ENCODE data around the gene RAB29.
"Not testable (repeated sequence)": the region's sequence is repeated elsewhere in the genome, so short reads cannot be mapped to it uniquely, and the experiment has no call there.

Gene RAB29, protein sequence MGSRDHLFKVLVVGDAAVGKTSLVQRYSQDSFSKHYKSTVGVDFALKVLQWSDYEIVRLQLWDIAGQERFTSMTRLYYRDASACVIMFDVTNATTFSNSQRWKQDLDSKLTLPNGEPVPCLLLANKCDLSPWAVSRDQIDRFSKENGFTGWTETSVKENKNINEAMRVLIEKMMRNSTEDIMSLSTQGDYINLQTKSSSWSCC

GRCh38 chr1:205775015-205775716 lies at the start of gene RAB29:
TSS of gene RAB29 (minus strand) at chr1:205775482. CDS start at chr1:205774956, 526 bp downstream.
- DNase-seq, result peak; percentile 81

DNA sequence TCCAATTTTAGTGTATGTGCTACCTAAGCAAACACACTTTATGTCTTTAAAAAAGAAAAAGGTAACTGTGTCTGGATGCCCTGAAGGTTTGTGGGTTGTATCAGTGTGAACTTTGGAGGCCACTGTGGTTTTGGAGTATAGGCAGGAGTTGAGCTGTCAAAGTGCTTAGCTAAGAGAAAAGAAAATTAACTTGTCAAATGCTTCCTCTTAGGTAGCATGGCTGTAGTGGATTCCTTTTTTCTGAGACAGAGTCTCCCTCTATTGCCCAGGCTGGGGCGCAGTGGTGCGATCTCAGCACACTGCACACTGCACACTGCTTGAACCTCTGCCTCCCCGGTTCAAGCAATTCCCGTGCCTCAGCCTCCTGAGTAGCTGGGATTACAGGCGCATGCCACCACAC lies 48.9 kb upstream of the RAB29 start:
- DNase-seq, result no peak

DNA sequence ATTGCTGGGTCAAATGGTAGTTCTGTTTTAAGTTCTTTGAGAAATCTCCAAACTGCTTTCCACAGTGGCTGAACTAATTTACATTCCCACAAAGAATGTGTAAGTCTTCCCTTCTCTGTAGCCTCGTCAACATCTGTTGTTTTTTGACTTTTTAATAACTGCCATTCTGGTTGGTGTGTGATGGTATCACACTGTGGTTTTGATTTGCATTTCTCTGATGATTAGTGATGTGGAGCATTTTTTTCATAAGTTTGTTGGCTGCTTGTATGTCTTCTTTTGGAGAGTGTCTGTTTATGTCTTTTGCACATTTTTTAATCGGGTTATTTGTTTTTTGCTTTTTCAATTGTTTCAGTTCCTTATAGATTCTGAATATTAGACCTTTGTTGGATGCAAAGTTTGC lies 48.0 kb upstream of the RAB29 start:
- DNase-seq, result not testable (repeated sequence)

DNA sequence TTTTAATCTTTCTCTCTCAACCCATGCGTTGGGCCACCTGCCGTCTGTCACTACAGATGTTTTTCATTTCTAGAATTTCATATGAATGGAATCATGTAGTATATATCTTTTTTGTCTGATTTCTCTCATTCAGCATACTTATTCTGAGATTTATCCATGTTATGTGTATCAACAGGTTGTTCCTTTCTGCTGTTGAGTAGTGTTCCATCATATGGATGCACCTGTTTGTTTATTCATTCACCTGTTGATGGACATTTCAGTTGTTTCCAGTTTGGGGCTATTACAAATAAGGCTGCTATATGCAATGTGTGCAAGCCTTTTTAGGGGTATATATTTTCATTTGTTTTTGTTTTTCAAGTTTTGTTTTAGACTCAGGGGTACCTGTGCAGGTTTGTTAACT lies 47.1 kb upstream of the RAB29 start:
- no peak for DNase-seq

DNA sequence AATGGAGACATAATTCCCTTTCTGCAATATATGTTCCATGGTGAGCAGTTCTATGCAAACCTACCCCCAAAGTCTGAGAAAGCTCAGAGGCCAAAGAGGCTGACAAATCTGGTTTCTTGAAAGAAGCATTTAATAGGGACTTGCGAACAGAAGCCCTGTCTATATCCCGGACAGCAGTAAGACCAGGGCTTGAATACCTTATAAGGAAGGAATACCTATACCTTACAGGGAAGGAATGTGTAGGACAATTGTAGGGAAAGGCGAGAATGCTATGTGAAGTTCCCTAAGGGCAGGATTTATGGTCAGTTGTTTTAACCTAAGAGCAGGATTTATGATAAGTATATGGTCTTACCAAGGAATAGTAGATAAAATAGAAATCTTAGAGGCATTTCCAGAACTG lies 42.7 kb upstream of the RAB29 start:
- DNase-seq, result no peak

GRCh38 chr1:205817364-205817763 lies 42.1 kb upstream of the RAB29 start:
- no peak for DNase-seq

DNA sequence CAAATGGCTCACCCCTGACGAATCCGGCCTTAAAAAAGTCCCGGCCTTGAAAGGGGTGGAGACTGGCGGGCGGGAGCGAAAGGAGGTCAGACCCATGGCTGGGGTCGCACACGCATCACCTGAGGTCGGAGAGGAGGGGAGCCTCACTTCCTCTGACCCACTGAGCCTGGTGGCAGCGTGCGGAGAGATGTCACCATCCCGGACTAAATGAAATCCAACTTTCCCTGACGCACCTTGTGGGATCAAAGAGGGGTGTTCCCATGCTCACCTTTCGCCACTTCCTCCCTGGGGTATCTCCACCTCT lies 38.4 kb upstream of the RAB29 start:
- DNase-seq, result no peak

GRCh38 chr1:205812878-205813754 lies 37.8 kb upstream of the RAB29 start, which contains the start of gene SLC41A1:
TSS of gene SLC41A1 (minus strand) at chr1:205813198. CDS start at chr1:205810441, 2,757 bp downstream.
- peak; percentile 93 for DNase-seq

DNA sequence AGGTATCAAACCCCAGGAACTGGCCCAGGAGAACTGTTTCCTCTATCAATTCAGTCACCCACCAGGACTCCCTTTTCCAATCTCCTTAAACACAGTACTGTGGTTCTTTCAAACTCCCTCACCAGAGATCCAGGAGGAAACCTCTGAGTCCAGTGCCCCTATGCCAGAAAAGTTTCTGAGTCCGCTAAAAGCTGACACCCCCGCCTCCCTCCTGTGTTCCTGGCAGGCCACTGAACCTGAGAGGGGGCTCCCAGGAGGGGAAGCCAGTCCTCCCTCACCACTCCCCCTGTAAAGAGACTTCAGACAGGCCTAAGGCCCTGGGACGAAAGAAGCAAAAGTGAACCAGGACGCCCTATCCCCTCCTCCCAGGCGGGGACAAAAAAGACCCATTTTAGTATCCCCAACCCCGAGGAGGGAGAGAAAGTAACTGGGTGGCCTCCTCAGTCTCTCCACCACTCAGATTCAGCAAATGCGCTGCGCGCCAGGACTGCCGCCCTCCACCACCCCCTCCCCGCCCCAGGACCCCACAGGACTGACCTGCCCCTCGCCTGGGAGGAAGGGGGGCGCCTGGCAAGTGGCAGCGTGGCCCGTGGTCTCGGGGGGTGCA lies 37.1 kb upstream of the RAB29 start:
- DNase-seq, result no peak

GRCh38 chr1:205811660-205812059 lies 36.4 kb upstream of the RAB29 start:
- DNase-seq, result no peak

GRCh38 chr1:205810448-205811157 lies 35.3 kb upstream of the RAB29 start:
- no peak for DNase-seq

DNA sequence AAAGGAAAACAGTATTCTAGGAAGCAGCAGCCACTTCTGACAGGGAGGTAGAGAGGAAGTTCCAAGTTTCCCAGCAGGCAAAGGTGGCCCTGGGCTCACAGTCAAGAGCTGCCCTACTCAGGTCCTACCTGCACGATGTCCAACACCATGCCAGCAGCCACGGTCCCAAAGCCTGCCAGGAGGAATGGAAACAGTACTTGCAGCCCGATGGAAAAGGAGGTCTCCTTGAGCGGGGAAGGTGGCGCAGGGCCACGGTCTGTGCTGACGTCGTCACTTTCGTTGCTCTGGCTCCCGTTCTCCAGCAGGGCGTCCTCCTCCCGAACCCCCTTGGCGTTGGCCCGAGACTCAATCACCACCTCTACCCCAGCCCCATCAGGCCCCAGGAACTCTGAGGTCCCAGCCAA lies 34.7 kb upstream of the RAB29 start:
- no peak for DNase-seq

DNA sequence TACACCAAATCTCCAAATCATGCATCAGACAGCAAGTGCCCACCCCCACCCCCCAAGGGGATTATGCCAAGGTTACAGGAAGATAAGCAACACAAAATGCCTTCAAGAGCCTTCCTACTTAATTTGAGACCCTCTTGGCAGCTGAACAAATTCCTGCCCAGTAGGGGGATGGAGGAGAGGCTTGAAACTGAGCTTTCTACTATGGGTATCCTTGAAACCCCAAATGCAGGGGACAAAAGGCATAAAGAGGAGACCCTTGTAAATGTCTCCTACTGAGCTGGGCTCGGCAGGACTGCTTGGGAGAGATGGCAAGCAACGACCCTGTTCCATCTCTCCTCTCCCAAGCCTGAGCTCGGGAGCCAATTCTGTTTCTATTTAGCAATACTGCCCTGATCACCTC lies 34.2 kb upstream of the RAB29 start:
- no peak for DNase-seq

- DNase-seq, result no peak
Measured at GRCh38 chr1:205805082-205805711, 29.9 kb upstream of the RAB29 start.

DNA sequence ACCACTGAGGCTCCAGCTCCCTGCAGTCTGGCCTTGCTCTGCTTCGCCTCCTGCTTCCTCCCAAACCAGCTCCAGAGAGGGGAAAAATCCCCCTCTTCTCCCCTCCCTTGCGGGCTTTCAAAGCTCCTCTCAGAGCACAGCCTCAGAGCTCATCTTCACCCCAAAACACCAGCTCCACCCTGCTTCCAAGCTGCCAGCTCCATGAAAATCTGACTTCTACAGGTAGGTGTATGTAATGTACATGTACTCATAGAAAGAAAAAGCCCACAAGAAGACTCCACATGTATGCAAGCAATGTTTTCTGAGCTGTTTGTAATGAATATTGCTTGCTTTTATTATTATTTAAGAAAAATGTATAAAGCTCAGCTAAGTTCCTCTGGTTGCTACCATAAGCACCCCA lies 29.3 kb upstream of the RAB29 start:
- DNase-seq, result no peak

DNA sequence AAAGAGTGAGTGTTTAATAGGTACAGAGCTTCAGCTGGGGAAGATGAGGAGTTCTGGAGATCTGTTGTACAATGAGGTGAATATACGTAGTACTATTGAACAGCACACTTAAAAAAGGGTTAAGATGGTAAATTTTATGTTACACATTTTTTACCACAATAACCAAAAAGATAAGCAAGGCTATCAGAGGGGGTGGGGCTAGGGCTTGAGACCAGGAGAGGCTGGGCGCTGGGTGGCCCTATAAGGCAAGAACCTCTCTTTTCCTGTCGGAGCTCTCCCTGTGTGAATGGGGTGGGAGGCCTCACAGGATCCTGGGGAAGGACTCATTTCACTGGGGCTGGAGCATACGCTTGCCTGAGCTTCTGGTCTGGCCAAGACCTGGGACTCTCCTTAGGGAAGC lies 28.7 kb upstream of the RAB29 start:
- DNase-seq, result no peak

DNA sequence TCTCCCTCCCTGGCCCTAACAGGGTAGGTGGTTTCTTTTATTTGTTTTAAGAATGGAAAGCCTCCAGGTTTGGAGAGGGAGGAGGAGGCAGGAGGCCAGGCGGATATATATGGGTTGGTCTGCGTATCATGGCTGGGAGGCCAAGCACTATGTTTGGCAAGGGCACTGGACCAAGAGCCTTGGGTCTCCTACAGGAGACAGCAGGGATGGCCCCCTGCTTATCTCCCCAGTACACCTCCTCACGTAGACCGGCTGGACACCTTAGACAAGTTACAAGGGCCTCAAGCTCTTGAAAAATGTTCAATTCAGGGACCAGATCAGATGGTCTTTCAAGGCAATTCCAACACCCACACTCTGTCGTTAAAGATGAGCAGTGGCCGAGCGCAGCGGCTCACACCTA lies 26.8 kb upstream of the RAB29 start:
- DNase-seq, result no peak

GRCh38 chr1:205800981-205801703 lies 25.9 kb upstream of the RAB29 start:
- peak; percentile 63 for DNase-seq

DNA sequence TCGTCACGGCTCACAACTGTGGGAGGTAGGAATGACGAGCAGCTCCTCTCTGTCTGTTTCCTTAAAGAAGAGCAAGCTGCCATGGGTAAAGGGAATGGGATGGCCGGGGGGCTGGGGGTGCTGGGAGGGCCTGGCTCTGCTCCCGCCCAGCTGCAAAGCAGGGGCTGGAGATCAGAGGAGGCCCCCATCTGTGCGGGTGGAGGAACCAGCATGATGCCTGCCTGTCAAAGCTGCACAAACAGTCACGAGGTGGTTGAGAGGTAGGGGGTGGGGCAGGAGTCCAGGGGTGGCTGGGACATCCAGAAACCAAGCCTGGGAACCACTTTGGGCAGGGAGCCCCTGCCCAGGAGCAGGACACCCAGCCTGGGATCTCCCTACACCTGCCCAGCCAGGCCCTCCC lies 25.1 kb upstream of the RAB29 start:
- DNase-seq, result no peak

DNA sequence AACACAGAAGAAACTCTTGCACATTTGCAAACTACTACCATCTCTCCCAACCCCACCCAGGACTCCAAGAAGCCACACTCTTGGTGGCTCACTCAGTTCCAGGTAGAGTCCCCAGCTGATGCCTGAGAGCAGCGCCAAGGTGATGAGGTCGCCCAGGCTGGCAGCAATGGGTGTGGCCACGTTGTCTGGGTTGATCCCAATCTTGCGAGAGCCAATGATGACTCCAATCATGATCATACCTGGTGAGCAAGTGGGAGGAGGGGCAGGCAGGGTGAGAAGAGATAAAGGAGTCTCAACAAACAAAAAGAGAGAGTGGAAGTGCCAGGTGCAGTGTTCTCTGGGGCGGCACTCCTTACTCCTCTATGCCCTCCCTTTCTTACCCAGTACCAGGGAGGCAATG lies 23.3 kb upstream of the RAB29 start:
- no peak for DNase-seq

GRCh38 chr1:205797168-205797567 lies 21.9 kb upstream of the RAB29 start:
- DNase-seq, result no peak

All from NCI-H1092 (cell line).